Gastroesophageal sphincter (tissue), 3 donors: ENCODE results near the gene PLCG2.

Experiments used
- POLR2A ChIP-seq, 2 donors: fragments of 450-650 bp; IDR thresholded peaks; one replicate each; pipeline ENCODE4 v1.6.1; 2017; ENCODE audit warnings: antibody characterized with exemption in 2 of 2, mild to moderate bottlenecking in 2 of 2, moderate library complexity in 1 of 2
- POLR2AphosphoS5 ChIP-seq: sonication (generic); formaldehyde crosslinking; IDR thresholded peaks from one replicate; pipeline ENCODE4 v1.6.1; 2017; ENCODE audit warnings: antibody characterized with exemption
- TF ChIP-seq, protein P1 (sequence below), 4 experiments: fragments of 200-600 bp in 2 of 4; fragments of 450-650 bp in 2 of 4; sonication (generic) in 1 of 4; IDR thresholded peaks; one replicate each; pipeline ENCODE4 v1.5.1; 2017 to 2019; ENCODE audit warnings: antibody characterized with exemption in 4 of 4, mild to moderate bottlenecking in 2 of 4, moderate library complexity in 2 of 4

DNA sequence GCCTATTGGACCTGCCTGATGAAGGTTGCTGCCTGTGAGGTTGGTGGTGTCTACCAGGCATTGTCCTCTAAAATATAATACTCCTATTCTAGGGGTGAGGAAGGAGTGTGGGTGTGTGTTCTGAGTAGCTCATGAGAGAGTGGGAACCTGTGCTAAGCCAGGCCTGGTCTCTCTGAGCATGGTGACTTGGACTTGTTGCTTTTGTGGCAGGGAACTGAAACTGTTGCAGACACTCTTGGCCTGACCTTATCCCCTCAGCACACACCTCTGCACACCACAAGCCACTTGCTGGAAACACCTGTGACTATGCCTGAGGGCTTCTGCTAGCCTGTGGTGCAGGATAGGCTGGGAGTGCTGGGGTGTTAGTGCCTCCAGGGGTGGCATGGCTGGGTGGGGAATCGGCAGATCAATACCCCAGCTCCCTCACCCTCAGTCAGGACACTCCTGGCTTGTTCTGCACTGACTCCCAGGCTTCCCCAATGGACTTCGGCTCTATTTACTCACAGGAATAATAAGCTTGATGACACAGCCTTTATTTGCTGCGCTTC, 29.9 kb downstream of the PLCG2 start:
- TF ChIP-seq, protein P1, sequence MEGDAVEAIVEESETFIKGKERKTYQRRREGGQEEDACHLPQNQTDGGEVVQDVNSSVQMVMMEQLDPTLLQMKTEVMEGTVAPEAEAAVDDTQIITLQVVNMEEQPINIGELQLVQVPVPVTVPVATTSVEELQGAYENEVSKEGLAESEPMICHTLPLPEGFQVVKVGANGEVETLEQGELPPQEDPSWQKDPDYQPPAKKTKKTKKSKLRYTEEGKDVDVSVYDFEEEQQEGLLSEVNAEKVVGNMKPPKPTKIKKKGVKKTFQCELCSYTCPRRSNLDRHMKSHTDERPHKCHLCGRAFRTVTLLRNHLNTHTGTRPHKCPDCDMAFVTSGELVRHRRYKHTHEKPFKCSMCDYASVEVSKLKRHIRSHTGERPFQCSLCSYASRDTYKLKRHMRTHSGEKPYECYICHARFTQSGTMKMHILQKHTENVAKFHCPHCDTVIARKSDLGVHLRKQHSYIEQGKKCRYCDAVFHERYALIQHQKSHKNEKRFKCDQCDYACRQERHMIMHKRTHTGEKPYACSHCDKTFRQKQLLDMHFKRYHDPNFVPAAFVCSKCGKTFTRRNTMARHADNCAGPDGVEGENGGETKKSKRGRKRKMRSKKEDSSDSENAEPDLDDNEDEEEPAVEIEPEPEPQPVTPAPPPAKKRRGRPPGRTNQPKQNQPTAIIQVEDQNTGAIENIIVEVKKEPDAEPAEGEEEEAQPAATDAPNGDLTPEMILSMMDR (IDR thresholded peaks at IDR 0.05) = no peak
- no peak for TF ChIP-seq POLR2AphosphoS5
- no peak for TF ChIP-seq POLR2A (IDR thresholded peaks at IDR 0.05)
